HCT116 (cell line): ENCODE data around the gene CDKAL1. TPM values are rescaled to one million over a fixed set of nuclear protein-coding genes. Genes with fewer than 3 reads are reported as not detected.

Source experiments
- ATAC-seq: fragments of 200-7000 bp; cut with Tn5 transposase; 2 replicates; pipeline ENCODE4 v1.9.1; 2020; ENCODE audit warnings: mild to moderate bottlenecking, moderate library complexity
- BruUV-seq: library from RNA; stranded (reverse); fragments of 400-500 nt; replicated peaks from 2 replicates; lab custom pipeline; 2021; lab: Mats Ljungman, UMichigan
- CTCF ChIA-PET: fragments of 300-600 bp; sonication (Branson Sonifier 250); formaldehyde crosslinking; loops from one replicate; lab custom pipeline; 2021; ENCODE audit warnings: antibody characterized with exemption; lab: Charles Lee
- POLR2A ChIA-PET: fragments of 300-600, 350-600 bp; sonication (Branson Sonifier 250); formaldehyde crosslinking; loops from one replicate; lab custom pipeline; 2021; ENCODE audit warnings: antibody characterized with exemption; lab: Charles Lee
- RAD21 ChIA-PET, 2 experiments: fragments of 300-600 bp; sonication (Branson Sonifier 250); formaldehyde crosslinking; loops; one replicate each; lab custom pipeline; 2023; ENCODE audit warnings: low total read pairs in 2 of 2; ENCODE audit not compliant: uncharacterized antibody in 2 of 2, unreplicated experiment in 2 of 2, low non-redundant PET in 1 of 2; lab: Charles Lee
- DNase-seq: peaks from one replicate; pipeline ENCODE4 v3.0.0-alpha.2; 2010; ENCODE audit warnings: low read depth, low spot score
- H2AFZ ChIP-seq: fragments of 200-600 bp; shearing (Covaris generic), sonication (generic); 2 replicates; pipeline ENCODE4 v1.6.1; 2017; ENCODE audit warnings: low read depth, mixed run types, mixed read lengths, antibody characterized with exemption, low read length; ENCODE audit not compliant: poor library complexity, severe bottlenecking
- H3K27ac ChIP-seq: 2 replicates; pipeline ENCODE4 v1.5.1; 2012; ENCODE audit warnings: low read depth, low read length
- H3K27me3 ChIP-seq: fragments of 200-600 bp; sonication (generic); 2 replicates; pipeline ENCODE4 v1.6.1; 2016; ENCODE audit warnings: mixed run types, low read length, mixed read lengths; ENCODE audit not compliant: insufficient read depth
- H3K36me3 ChIP-seq, 2 experiments: fragments of 200-500 bp in 1 of 2; fragments of 200-600 bp in 1 of 2; sonication (Bioruptor generic) in 1 of 2; sonication (generic) in 1 of 2; 2 replicates each; pipeline versions ENCODE4 v1.5.1 to v1.6.1; 2014 to 2016; ENCODE audit warnings: low read length in 2 of 2, inconsistent platforms in 1 of 2, mixed read lengths in 1 of 2, mixed run types in 1 of 2; ENCODE audit not compliant: insufficient read depth in 2 of 2, control insufficient read depth in 1 of 2
- H3K4me1 ChIP-seq, 2 experiments: fragments of 200-600 bp in 1 of 2; sonication (generic) in 1 of 2; 2 replicates each; pipeline versions ENCODE4 v1.5.1 to v1.6.1; 2012 to 2017; ENCODE audit warnings: low read length in 2 of 2, inconsistent platforms in 1 of 2, mild to moderate bottlenecking in 1 of 2, mixed read lengths in 1 of 2, mixed run types in 1 of 2, moderate library complexity in 1 of 2; ENCODE audit not compliant: insufficient read depth in 2 of 2, control insufficient read depth in 1 of 2
- H3K4me2 ChIP-seq: fragments of 200-600 bp; sonication (generic); 2 replicates; pipeline ENCODE4 v1.6.1; 2017; ENCODE audit warnings: mixed run types, low read length, mixed read lengths
- H3K4me3 ChIP-seq, 2 experiments: fragments of 200-600 bp in 1 of 2; sonication (generic) in 1 of 2; replicated peaks in 1 of 2; 2 replicates each; pipeline ENCODE4 v1.5.1; 2011 to 2016; ENCODE audit warnings: low read length in 2 of 2, control low read depth in 1 of 2, low read depth in 1 of 2, mild to moderate bottlenecking in 1 of 2, mixed read lengths in 1 of 2, mixed run types in 1 of 2
- H3K79me2 ChIP-seq: fragments of 200-600 bp; sonication (generic); 2 replicates; pipeline ENCODE4 v1.6.1; 2017; ENCODE audit warnings: mild to moderate bottlenecking, mixed run types, low read length, moderate library complexity, mixed read lengths; ENCODE audit not compliant: insufficient read depth
- H3K9ac ChIP-seq: fragments of 200-600 bp; sonication (generic); 2 replicates; pipeline ENCODE4 v1.6.1; 2016; ENCODE audit warnings: low read length, mixed read lengths
- H3K9me2 ChIP-seq: fragments of 200-600 bp; sonication (generic), shearing (Covaris generic); 2 replicates; pipeline ENCODE4 v1.6.1; 2017; ENCODE audit warnings: mixed run types, mild to moderate bottlenecking, moderate library complexity; ENCODE audit not compliant: insufficient read depth
- H3K9me3 ChIP-seq, 2 experiments: fragments of 200-500 bp in 1 of 2; fragments of 200-600 bp in 1 of 2; sonication (Bioruptor generic) in 1 of 2; sonication (generic) in 1 of 2; 2 replicates each; pipeline ENCODE4 v1.6.1; 2014 to 2017; ENCODE audit warnings: low read length in 2 of 2, mixed read lengths in 2 of 2, inconsistent platforms in 1 of 2, low read depth in 1 of 2, mild to moderate bottlenecking in 1 of 2, mixed run types in 1 of 2, moderate library complexity in 1 of 2; ENCODE audit not compliant: control insufficient read depth in 1 of 2, insufficient read depth in 1 of 2
- H4K20me1 ChIP-seq: fragments of 200-600 bp; sonication (generic), shearing (Covaris generic); 2 replicates; pipeline ENCODE4 v1.6.1; 2017; ENCODE audit warnings: mixed run types, mild to moderate bottlenecking, moderate library complexity; ENCODE audit not compliant: insufficient read depth
- CBX3 ChIP-seq: IDR thresholded peaks from 2 replicates; pipeline ENCODE4 v1.6.1; 2012; ENCODE audit warnings: low read depth
- ELF1 ChIP-seq: IDR thresholded peaks from 2 replicates; pipeline ENCODE4 v1.6.1; 2012; ENCODE audit warnings: low read depth, borderline replicate concordance
- JUND ChIP-seq: IDR thresholded peaks from 2 replicates; pipeline ENCODE4 v1.6.1; 2012
- POLR2A ChIP-seq: IDR thresholded peaks from 2 replicates; pipeline ENCODE4 v1.7.0; 2011; ENCODE audit warnings: borderline replicate concordance; ENCODE audit not compliant: insufficient read depth, insufficient read length; ENCODE audit errors: extremely low read depth
- SIN3A ChIP-seq: IDR thresholded peaks from 2 replicates; pipeline ENCODE4 v1.6.1; 2012; ENCODE audit warnings: low read depth
- SP1 ChIP-seq: IDR thresholded peaks from 2 replicates; pipeline ENCODE4 v1.6.1; 2012; ENCODE audit warnings: low read depth
- SRF ChIP-seq: IDR thresholded peaks from 2 replicates; pipeline ENCODE4 v1.6.1; 2012; ENCODE audit warnings: low read depth
- TCF7L2 ChIP-seq: IDR thresholded peaks from 2 replicates; pipeline ENCODE4 v1.7.0; 2011; ENCODE audit warnings: borderline replicate concordance, inconsistent platforms; ENCODE audit not compliant: insufficient read depth, insufficient read length; ENCODE audit errors: extremely low read depth
- YY1 ChIP-seq: IDR thresholded peaks from 2 replicates; pipeline ENCODE4 v1.6.1; 2011; ENCODE audit warnings: low read length, low read depth, moderate library complexity, mild to moderate bottlenecking; ENCODE audit not compliant: insufficient replicate concordance; ENCODE audit errors: extremely low read depth
- ZFX ChIP-seq: fragments of 450-650 bp; IDR thresholded peaks from 2 replicates; pipeline ENCODE4 v1.6.1; 2017
- ZNF274 ChIP-seq: fragments of 200-500 bp; sonication (Bioruptor generic); IDR thresholded peaks from 2 replicates; pipeline ENCODE4 v1.6.1; 2014; ENCODE audit warnings: mild to moderate bottlenecking, low read depth, low read length, inconsistent platforms
- intact Hi-C: fragments of 100-400 bp; cut with micrococcal nuclease; formaldehyde crosslinking; loops from 2 replicates; pipeline ENCODE4 v1.10.0; 2022
- total RNA-seq: library from RNA; stranded (reverse); gene quantifications from one replicate; pipeline ENCODE4 v1.2.1, GENCODE V29; 2021; ENCODE audit not compliant: unreplicated experiment
- TF ChIP-seq, protein P1 (sequence below): IDR thresholded peaks from 2 replicates; pipeline ENCODE4 v1.6.1; 2011; ENCODE audit warnings: mild to moderate bottlenecking, low read length, moderate library complexity; ENCODE audit not compliant: insufficient replicate concordance; ENCODE audit errors: extremely low read depth
- TF ChIP-seq, protein P2 (sequence below): IDR thresholded peaks from 2 replicates; pipeline ENCODE4 v1.6.1; 2012

CDKAL1 gene
- total RNA-seq, 1 experiment from 2014 or later = 14.9 TPM

DNA sequence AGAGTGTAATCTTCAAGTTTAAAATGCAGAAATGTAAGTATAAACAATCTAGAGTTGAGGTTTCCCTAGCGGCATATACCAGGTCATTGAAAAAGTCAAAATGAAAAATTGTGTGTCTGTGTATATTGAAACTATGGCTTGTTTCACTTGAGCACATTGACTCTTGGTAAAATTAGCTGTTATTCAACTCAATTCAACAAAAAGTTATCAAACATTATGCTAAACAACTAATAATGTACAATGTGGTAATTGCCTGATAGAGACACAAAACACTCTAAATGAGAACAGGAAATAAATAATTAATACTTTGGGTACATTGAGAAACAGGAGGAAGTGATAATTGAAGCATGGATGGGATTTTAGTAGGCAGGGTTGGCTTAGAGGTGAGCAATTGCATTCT, 444.8 kb downstream of the CDKAL1 start:
- Histone ChIP-seq H3K27ac (no peak overlapping the region), H3K9ac (no peak overlapping the region), H3K4me2 (no peak overlapping the region), H3K36me3 (no peaks in the 10 kb centered on the region), H3K9me2 (no peaks in the 10 kb centered on the region), H3K4me3 (no peak overlapping the region), H2AFZ (no peak overlapping the region), H4K20me1 (no peaks in the 10 kb centered on the region), H3K27me3 (no peaks in the 10 kb centered on the region), H3K79me2 (no peaks in the 10 kb centered on the region), H3K4me1 (no peaks in the 10 kb centered on the region; a peak in 1 of 4 replicates), H3K9me3 (no peaks in the 10 kb centered on the region)
- no TSS peak for BruUV-seq
- ATAC-seq (no peak), DNase-seq (no peak)
- ChIA-PET POLR2A (no interaction called here), RAD21 (no interaction called here), CTCF (no interaction called here)
- intact Hi-C loops = no loop called here
- TF ChIP-seq POLR2A (no peak), SP1 (no peak), ELF1 (no peak), ZNF274 (no peak), YY1 (no peak), CBX3 (no peak), SIN3A (no peak), TCF7L2 (no peak), ZFX (no peak), JUND (no peak), SRF (no peak)
- TF ChIP-seq, protein P1, sequence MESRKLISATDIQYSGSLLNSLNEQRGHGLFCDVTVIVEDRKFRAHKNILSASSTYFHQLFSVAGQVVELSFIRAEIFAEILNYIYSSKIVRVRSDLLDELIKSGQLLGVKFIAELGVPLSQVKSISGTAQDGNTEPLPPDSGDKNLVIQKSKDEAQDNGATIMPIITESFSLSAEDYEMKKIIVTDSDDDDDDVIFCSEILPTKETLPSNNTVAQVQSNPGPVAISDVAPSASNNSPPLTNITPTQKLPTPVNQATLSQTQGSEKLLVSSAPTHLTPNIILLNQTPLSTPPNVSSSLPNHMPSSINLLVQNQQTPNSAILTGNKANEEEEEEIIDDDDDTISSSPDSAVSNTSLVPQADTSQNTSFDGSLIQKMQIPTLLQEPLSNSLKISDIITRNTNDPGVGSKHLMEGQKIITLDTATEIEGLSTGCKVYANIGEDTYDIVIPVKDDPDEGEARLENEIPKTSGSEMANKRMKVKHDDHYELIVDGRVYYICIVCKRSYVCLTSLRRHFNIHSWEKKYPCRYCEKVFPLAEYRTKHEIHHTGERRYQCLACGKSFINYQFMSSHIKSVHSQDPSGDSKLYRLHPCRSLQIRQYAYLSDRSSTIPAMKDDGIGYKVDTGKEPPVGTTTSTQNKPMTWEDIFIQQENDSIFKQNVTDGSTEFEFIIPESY = no peak
- TF ChIP-seq, protein P2, sequence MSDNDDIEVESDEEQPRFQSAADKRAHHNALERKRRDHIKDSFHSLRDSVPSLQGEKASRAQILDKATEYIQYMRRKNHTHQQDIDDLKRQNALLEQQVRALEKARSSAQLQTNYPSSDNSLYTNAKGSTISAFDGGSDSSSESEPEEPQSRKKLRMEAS = no peak
